Measurements from ENCODE around the gene MAOA.
"Not testable (repeated sequence)": the region's sequence is repeated elsewhere in the genome, so short reads cannot be mapped to it uniquely, and the experiment has no call there.

Gene MAOA

DNA sequence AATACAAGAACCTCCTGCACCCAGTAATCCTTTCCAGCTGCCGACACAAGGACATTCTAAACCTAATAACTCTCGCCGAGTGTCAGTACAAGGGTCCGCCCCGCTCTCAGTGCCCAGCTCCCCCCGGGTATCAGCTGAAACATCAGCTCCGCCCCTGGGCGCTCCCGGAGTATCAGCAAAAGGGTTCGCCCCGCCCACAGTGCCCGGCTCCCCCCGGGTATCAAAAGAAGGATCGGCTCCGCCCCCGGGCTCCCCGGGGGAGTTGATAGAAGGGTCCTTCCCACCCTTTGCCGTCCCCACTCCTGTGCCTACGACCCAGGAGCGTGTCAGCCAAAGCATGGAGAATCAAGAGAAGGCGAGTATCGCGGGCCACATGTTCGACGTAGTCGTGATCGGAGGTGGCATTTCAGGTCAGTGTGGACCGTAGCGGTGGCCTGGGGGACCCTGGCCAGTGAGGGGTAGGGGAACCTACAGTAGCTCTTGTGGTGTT, at the start of gene MAOA:
TSS of gene MAOA (plus strand) at position 295 of the 490 bp plus-strand sequence. CDS start at position 338, 43 bp downstream.
- DNase-seq (ENCODE audit: low spot score), result peak; percentile 9

DNA sequence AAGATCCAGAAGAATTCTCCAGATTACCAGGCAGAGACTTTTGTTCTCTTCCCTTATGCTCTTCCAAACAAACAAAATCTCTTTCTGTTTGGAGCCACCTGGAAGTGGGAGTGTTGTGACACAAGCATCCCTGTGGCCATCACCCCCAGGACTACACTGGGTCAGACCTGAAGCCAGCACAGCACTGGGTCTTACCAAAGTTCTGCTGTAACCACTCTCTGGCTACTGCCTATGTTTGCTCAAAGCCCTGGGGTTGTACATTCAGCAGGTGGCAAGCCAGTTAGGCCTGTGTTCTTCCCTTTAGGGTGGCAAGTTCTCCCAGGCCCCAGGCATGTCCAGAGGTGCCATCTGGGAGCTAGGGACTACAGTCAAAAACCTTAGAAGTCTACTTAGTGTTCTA, 43.7 kb upstream of the MAOA start:
- no peak for DNase-seq (ENCODE audit: low spot score)

DNA sequence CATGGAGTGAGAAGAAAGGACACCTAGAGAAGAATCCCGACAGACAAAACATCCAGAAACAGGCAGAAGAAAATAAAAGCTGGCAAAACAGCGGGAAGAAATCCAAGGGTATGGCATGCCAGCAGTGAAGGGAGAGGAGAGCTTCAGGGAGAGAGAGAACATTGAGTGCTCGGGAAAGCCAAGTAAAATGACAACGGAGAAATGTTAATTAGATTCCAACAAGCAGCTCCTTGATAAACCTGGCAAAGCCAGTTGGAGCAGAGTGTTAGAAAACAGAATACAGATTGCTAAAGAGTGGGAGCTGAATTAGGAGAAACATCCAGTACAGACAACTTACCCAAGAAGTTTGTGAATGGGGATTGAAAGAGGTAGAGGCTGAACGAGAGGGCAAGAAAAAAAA, 40.4 kb upstream of the MAOA start:
- no peak for DNase-seq (ENCODE audit: low spot score)

DNA sequence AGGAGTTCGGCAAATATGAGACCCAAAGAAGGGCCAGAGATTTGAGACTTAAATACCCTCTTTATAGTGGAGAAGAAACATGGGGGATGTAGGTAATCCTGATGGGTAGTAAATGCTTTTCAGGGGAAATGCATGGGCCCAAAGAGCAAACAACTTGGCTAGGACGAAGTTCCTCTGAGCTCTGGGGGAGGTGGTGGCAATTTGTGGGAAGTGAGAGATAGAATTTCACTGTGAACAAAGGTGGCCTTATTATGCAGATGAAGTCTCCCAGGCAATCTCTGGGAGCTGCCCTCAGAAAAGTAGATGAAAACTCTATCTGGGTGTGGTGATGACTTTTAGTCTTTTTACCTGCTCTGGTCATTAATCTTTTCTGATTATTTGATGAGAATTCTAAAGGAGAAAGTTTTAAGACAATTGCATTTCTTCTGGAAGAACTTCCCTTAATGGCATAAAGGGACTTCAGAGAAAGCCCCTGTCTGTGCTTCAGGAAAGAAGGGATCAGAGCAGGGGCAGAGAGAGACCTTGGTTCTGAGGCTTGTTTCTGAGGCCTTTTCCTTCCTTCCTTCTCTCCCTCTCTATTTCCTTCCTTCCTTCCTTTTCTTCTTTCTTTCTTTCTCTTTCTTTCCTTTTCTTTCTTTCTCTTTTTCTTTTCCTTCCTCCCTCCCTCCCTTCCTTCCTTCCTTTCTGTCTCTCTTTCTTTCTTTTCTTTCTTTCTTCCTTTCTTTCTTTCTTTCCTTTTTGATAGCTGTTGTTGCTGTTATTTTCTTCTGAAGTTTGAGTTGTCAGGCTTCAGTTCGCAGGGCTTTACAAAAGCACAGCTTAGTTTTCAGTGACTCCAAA, 37.5 kb upstream of the MAOA start:
- DNase-seq (ENCODE audit: low spot score), result no peak

DNA sequence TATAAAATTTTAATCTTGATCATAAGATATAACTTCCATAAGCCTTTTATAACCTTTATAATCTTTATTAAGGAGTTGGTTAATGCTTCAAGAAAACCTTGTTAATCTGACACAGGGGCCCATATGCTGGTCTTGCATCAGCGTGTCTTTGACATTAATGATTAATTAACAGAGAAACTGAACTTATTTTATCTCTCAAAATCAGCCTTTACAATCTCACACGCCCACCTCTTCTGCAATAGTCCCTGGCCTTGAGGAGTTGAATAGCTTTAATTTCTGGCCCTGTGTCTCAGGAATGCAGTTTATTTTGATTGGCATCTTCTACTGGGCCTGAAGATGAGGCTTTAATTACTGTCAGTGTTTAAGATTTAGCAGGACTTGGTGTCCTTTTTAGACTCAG, 36.2 kb upstream of the MAOA start:
- not testable (repeated sequence) for DNase-seq (ENCODE audit: low spot score)

DNA sequence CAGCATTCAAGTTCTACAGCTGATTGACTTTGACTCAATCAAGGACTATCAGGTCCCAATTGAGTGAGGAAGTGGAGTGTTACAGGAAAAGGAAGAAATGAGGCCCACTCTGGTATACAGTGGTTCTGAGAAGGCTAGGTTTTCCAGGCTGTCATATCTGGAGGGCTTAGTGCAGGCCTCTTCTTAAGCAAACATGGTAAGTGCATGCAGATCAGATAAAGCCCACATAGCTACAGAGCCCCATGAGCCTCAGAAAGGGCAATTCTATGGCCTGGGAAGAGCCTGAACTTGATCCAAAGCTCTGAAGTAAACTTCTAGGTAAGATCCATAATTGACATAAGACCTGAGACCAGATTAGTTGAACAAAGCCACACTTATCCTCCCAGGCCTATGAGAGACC, 29.0 kb upstream of the MAOA start:
- DNase-seq (ENCODE audit: low spot score), result no peak

DNA sequence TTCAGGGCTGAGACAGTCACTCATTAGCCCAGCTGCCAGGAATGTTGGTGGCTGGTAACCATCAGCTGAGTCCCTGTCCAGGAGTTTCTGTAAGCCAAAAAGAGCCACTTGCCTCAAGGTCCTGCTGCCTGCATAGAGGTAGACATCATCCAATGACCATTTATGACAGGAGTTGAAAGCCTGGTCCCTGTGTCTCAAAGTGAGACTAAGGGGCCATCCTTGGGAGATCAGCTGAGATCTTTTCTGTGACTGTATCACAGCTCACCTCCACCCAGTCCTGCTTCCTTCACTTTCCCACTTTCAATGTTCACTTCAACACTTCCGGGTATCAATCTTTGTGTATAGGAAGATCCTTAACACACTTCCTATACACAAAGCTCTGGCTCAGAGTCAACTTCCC, 28.4 kb upstream of the MAOA start:
- no peak for DNase-seq (ENCODE audit: low spot score)

- no peak for DNase-seq (ENCODE audit: low spot score)
These were observed 26.9 kb upstream of the MAOA start for GRCh38 chrX:43629229-43629628.

- no peak for DNase-seq (ENCODE audit: low spot score)
These were observed 24.3 kb upstream of the MAOA start for GRCh38 chrX:43631841-43632240.

- DNase-seq (ENCODE audit: low spot score), result no peak
These were observed 23.0 kb upstream of the MAOA start for GRCh38 chrX:43633081-43633480.

GRCh38 chrX:43633757-43634156, 22.3 kb upstream of the MAOA start:
- DNase-seq (ENCODE audit: low spot score), result no peak

DNA sequence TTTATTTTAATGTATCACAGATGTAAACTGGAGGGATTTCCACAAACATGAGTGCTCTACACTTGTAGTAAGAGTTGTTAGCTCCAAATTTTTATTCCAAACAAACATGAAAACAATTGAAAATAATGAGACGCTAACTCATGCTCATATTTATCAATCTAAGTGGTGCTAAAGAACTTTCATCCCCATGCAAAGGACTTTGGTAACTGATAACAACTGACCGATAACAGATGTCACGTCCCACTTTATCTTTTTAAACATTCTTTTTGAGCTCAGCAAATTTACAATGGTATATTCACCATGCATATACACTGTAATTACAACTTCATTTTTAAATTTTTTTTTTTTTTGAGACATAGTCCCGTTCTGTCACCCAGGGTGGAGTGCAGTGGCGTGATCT, 15.6 kb upstream of the MAOA start:
- DNase-seq (ENCODE audit: low spot score), result no peak

DNA sequence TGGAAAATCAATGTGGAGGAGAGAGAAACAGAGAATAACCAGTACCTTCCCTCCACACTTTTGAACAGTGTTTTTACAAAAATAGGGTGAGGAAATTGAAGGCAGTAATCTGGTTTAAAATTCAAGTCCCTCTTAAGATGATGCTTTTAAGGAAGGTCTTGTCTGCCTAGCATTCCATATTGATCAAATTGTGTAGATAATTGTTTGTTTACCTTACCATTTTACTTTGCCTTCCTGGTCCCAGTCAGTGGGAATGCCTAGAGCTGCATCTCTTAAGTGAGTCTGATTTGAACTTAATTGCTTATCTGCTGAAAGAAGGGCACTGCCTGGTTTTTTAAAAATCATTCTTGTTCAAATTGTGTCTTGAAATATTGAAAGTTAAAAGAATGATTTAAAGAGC, 14.4 kb upstream of the MAOA start:
- DNase-seq (ENCODE audit: low spot score), result no peak

DNA sequence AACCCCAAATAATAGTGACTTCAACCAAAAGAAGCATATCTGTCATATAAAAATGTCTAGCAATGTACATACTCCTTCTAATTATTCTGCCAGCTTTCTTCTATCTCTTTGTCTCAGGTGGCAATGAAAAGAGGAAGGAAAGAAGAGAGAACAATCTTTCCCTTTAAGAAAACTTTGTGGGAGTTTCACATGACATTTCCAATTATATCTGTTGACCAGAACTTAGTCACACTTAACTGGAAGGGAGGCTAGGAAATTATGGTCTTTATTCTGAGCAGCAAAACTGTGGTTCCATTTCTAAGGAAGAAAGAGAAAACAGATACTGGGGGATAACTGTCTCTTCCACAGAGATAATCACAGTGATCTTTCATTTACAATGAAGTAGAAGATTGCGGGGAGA, 12.9 kb upstream of the MAOA start:
- no peak for DNase-seq (ENCODE audit: low spot score)

DNA sequence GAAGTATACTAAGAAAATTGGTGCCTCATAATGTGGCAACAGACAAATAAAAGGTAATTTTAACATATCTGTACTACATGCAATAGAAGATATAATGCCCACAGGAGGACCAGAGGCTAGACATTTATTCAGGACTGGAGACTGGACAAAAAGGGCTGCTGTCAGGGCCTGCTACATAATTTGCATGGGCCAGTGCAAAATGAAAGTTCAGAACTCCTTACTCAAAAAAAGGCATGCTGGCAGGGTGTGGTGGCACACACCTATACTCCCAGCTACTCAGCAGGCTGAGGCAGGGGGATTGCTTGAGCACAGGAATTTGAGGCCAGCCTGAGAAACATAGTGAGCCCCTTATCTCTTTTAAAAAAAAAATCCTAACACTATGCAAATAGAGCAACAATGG, 12.4 kb upstream of the MAOA start:
- no peak for DNase-seq (ENCODE audit: low spot score)

DNA sequence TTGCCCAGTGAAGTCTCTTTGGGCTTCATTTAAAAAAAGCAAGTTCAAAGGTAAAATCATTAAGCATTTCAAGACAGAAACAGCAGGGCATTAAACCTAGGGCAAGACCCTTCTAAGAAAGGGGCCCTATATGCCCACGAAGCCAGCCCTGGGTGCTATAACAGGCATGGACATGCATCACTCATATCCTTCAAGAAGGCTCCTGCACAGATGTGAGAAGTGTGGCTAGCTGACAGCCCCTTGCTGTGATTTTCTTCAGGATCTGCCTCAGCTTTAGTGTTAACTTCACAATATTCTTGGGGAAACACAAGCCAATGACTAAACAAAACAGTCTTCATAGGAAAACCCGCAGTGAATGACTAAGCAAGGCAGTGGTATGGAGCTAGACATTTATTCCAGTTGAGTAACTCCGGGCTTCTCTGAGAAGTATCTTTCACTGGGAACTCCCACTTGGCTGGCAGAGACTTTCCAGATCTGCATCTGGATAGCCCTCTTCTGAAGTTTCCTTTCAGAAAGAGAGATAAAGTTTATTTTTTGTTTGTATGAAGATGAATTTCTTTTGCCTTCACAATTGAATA, 11.9 kb upstream of the MAOA start:
- DNase-seq (ENCODE audit: low spot score), result peak; percentile 35

GRCh38 chrX:43646800-43647199, 9.3 kb upstream of the MAOA start:
- DNase-seq (ENCODE audit: low spot score), result no peak

GRCh38 chrX:43654431-43655150, 1.5 kb upstream of the MAOA start:
- peak; percentile 86 for DNase-seq (ENCODE audit: low spot score)

DNA sequence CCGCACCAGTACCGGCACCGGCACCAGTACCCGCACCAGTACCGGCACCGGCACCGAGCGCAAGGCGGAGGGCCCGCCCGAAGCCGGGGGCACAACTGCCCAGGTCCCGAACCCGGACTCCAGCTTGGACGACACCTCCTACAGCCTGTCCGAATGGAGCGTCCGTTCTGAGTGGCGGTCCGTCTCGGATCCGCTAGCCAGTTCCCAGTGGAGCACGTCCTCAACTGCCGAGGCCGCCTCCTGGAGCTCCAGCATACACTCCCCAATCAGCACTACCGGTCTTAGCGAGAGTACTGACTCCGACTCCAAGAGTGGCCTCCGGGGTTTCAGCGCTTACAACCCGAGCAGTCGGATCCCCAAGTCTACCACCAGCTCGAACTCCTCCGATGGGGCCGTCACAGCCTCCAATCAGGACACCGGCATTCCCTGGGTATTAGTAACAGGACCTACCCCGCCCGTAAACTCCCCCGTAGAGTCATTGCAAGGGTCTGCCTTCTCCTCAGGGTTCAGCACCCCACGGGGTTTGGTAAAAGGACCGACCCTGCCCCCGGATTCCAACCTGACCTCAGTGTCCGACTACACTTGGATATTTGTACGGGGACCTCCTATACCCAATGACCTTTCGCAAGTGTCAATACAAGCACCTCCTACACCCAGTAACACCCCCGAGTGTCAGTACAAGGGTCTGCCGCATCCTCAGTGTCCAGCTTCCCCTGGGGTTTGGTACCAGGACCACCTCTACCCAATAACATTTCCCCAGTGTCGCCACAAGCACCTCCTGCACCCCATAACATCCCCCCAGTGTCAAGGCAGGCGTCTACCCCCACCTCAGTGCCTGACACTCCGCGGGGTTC, 721 bp upstream of the MAOA start:
- peak; percentile 23 for DNase-seq (ENCODE audit: low spot score)

DNA sequence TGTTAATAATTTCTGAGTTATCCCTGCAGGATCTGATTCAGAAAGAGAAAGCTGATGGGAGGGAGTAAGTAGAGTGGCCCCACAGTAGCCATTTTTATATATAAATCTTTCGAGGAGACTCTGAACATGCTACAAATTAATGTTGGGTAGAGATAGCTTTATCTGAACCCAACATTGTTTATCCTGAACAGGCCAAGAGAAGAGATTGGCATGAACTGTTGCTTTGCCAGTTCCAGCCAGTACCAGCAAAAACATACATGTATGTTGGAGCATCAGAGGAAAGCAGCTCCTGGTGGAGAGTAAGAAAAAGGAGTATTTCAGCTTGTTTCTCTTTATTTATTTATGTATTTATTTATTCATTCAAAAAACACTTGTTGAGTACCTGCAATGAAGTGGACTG, 1.6 kb downstream of the MAOA start:
- no peak for DNase-seq (ENCODE audit: low spot score)

- DNase-seq (ENCODE audit: low spot score), result no peak
These were observed 5.6 kb downstream of the MAOA start for GRCh38 chrX:43661521-43662240.
